CD4-positive, alpha-beta T cell treated with Interleukin-21 for 1 hour (primary cell): ENCODE results near the gene ZCCHC18.
"Not testable (repeated sequence)": the region's sequence is repeated elsewhere in the genome, so short reads cannot be mapped to it uniquely, and the experiment has no call there.

ENCODE experiments used
- DNase-seq: peaks from one replicate; pipeline ENCODE4 v3.0.0-alpha.2; 2020

The ZCCHC18 gene

GRCh38 chrX:104112326-104112951 lies at the start of gene ZCCHC18:
ZCCHC18 (plus strand) TSS chrX:104112523; CDS start chrX:104114112, 1,589 bp downstream.
- DNase-seq: peak; percentile 40

GRCh38 chrX:104062636-104063035 lies 49.7 kb upstream of the ZCCHC18 start:
- not testable (repeated sequence) for DNase-seq

GRCh38 chrX:104075778-104076445 lies 36.4 kb upstream of the ZCCHC18 start, which contains the start of gene TMSB15C:
TMSB15C (minus strand) TSS chrX:104076236.
- DNase-seq: not testable (repeated sequence)

- DNase-seq: not testable (repeated sequence)
These were observed 34.5 kb upstream of the ZCCHC18 start for GRCh38 chrX:104077854-104078253.

GRCh38 chrX:104084063-104084462 lies 28.3 kb upstream of the ZCCHC18 start:
- no peak for DNase-seq

GRCh38 chrX:104084534-104085277 lies 27.6 kb upstream of the ZCCHC18 start:
- DNase-seq: no peak

GRCh38 chrX:104085477-104085876 lies 26.8 kb upstream of the ZCCHC18 start:
- DNase-seq: no peak

GRCh38 chrX:104085919-104086318 lies 26.4 kb upstream of the ZCCHC18 start:
- no peak for DNase-seq

- peak; percentile 73 for DNase-seq
These were observed 14.0 kb upstream of the ZCCHC18 start for GRCh38 chrX:104098151-104098808.

- no peak for DNase-seq
These were observed 13.4 kb upstream of the ZCCHC18 start for GRCh38 chrX:104098919-104099318.

GRCh38 chrX:104104676-104105075 lies 7.6 kb upstream of the ZCCHC18 start:
- no peak for DNase-seq

- DNase-seq: no peak
These were observed 6.7 kb upstream of the ZCCHC18 start for GRCh38 chrX:104105330-104106262.

GRCh38 chrX:104108955-104109354 lies 3.4 kb upstream of the ZCCHC18 start:
- DNase-seq: no peak

GRCh38 chrX:104110491-104111240 lies 1.7 kb upstream of the ZCCHC18 start:
- DNase-seq: peak; percentile 28

GRCh38 chrX:104113222-104113965 lies 1.1 kb downstream of the ZCCHC18 start:
- DNase-seq: peak; percentile 60

- no peak for DNase-seq
These were observed 5.4 kb downstream of the ZCCHC18 start for GRCh38 chrX:104117759-104118158.

- DNase-seq: no peak
These were observed 6.4 kb downstream of the ZCCHC18 start for GRCh38 chrX:104118765-104119164.

GRCh38 chrX:104122829-104123228 lies 10.5 kb downstream of the ZCCHC18 start:
- DNase-seq: no peak

GRCh38 chrX:104126856-104127255 lies 14.5 kb downstream of the ZCCHC18 start:
- no peak for DNase-seq

GRCh38 chrX:104130808-104131207 lies 18.5 kb downstream of the ZCCHC18 start:
- DNase-seq: no peak
